PC-9 (cell line): ENCODE measurements around the gene ANKRD11.

Experiments used
- CTCF ChIP-seq: fragments of 200-600 bp; sonication (generic); conservative IDR thresholded peaks from 2 replicates; pipeline ENCODE4 v1.6.1; 2017; ENCODE audit warnings: mixed run types, antibody characterized with exemption, mild to moderate bottlenecking, moderate library complexity
- EZH2 ChIP-seq: fragments of 200-600 bp; sonication (generic); IDR thresholded peaks from 2 replicates; pipeline ENCODE4 v1.8.0; 2017; ENCODE audit warnings: antibody characterized with exemption, low read depth

GRCh38 chr16:89502081-89502843 lies 11.9 kb upstream of the ANKRD11 start:
- TF ChIP-seq CTCF (no peak), EZH2 (no peak)
